NCI-H2081 (cell line): ENCODE data around the gene KRTAP5-1.

Experiments
- DNase-seq, 2 experiments: peaks; one replicate each; lab custom pipeline; 2025; lab: John Stamatoyannopoulos, UW

The KRTAP5-1 gene

DNA sequence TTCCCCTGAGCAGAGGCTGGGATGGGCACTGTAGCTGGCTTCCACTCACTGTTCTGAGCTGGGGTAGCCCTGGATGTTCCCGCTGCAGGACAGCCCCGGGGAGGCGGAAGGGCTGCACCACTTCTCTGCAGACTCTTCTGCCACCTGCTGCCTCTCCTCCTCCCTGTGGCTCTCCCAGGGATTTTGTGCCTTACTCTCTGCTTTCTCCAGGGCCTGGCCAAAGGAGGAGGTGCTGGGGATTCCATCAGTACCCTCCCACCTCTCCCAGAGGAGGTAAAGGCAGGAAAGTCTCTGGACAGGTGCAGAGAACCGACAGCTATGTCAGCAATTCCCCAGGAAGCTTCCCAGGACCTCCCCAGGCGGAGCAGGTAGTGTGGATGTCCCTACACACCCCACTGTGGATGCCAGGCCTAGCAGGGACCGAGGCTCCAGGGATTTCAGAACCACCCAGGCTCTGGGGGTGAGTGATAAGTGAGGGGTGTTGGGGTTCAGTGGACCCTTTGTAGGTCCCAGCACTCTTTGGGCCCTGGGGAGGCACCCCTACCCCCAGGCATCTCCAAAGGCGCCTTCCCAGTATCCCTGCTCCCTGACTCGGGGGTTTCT is 24.3 kb downstream of the KRTAP5-1 start:
- DNase-seq = no peak

GRCh38 chr11:1560002-1560648 is 25.0 kb downstream of the KRTAP5-1 start:
- no peak for DNase-seq

GRCh38 chr11:1559111-1559951 is 25.8 kb downstream of the KRTAP5-1 start:
- no peak for DNase-seq

DNA sequence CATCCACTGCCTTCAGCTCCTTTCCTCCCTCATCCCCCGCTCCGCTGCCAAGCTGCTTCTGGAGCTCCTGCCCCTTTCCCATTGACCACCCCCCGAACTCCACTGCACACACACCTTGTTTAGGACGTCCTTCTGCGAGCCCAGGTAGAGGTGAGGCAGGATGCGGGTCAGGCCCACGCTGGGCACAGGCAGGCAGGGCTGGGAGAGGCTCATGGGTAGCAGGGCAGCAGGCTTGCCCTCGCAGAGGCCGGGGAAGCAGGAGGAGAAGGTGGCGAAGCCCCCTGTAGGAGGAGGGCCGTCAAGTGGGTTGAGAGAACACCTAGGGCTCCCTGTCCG is 26.3 kb downstream of the KRTAP5-1 start:
- no peak for DNase-seq

- DNase-seq = no peak
Measured at GRCh38 chr11:1557904-1558774, 26.9 kb downstream of the KRTAP5-1 start.

GRCh38 chr11:1557051-1557884 is 27.8 kb downstream of the KRTAP5-1 start:
- DNase-seq = no peak

- no peak for DNase-seq
Measured at GRCh38 chr11:1556278-1556902, 28.7 kb downstream of the KRTAP5-1 start.

DNA sequence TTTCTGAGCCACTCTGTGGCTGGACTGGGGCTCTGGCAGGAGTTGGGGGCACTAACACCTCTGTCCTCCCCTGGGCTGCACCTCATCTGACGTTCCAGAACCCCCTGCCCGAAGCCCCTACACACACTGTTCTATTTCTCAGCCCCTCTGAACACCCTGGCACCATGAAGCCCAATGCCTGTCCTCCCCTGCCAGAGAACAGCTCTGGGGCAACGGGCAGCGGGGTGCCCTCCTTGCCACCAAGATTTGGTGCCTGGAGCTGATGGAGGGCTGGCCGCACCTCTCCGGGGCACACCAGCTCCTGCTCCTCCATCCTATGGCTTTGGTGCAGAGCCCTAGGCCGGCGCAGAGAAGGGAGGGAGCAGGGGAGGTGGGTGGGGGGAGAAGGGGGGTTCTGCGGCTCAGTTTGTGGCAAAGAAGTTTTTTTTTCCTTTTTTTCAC is 29.4 kb downstream of the KRTAP5-1 start:
- DNase-seq = no peak

- no peak for DNase-seq
Measured at GRCh38 chr11:1554981-1555712, 29.9 kb downstream of the KRTAP5-1 start.

DNA sequence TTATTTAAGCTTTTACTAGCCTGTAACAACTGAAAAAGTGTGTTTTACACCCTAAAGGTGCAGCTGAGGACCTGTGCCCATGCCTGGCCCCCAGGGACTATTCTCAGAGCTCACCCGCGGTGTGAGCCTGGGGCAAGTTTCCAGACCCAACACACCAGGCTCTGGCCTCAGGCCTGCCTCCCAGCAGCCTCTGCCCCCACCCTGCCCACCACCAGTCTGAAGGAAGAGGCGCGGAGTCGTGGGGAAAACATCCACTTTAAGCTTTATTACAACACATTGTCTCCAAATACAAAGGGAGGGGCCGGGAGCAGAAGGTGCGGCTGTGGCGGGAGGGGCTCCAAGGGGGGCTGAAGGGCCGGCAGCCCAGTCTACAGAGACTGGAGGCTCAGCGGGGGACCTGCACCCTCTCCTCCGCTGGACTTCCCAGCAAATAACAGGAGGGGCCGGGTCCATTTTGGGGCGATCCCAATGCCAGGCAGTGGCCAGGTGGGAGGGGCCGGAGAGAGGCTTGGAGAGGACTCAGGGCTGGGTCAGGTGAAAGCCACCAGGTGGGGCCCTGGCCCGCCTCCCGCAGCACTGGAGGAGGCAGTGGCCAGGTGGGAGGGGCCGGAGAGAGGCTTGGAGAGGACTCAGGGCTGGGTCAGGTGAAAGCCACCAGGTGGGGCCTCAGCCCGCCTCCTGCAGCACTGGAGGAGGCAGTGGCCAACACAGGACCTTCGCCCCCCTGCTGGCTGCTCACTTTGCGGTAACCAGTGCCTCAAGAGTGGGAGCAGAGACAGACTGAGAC is 31.1 kb downstream of the KRTAP5-1 start:
- DNase-seq = no peak

- no peak for DNase-seq
Measured at GRCh38 chr11:1549338-1550330, 35.4 kb downstream of the KRTAP5-1 start.

- DNase-seq = peak in 1 of 2 experiments; percentile 42
Measured at GRCh38 chr11:1548221-1549070, 36.6 kb downstream of the KRTAP5-1 start.

- no peak for DNase-seq
Measured at GRCh38 chr11:1547467-1548098, 37.5 kb downstream of the KRTAP5-1 start.

- DNase-seq = peak; percentile 64 to 67
Measured at GRCh38 chr11:1546536-1547466, 38.3 kb downstream of the KRTAP5-1 start.

DNA sequence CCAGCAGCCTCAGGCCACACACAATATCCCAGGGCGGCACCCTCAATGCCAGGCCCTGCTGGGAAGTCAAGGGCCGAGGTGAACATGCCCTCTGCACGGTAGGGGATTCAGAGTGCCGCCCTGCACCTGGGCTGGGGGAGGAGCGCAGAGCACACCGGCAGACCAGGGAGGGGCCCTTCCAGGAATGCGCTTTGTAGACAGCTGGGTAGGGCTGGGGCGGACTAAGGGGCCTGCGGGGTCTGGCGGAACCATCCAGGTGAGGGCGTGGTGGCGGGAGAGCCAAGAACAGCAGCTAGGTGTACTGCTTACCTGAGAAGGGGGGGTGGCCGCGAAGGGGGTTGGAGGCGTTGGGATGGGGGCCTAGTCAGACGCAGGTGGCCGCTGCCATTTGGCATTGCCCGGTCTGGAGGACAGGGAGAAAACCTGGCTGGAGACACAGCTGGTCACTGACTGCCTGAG is 39.0 kb downstream of the KRTAP5-1 start:
- DNase-seq = no peak
